HG02759 (cell line): ENCODE results near the gene FBXL19.

Source experiments
- ATAC-seq: cut with Tn5 transposase; IDR thresholded peaks from one replicate; pipeline ENCODE4 v1.9.1; 2021; ENCODE audit warnings: mild to moderate bottlenecking, moderate library complexity; ENCODE audit not compliant: unreplicated experiment

FBXL19 gene

GRCh38 chr16:30942426-30942806, 19.0 kb downstream of the FBXL19 start:
- ATAC-seq: no peak

GRCh38 chr16:30944352-30944751, 21.0 kb downstream of the FBXL19 start:
- ATAC-seq: no peak

- no peak for ATAC-seq
Observed at GRCh38 chr16:30946671-30947540, 23.5 kb downstream of the FBXL19 start.

GRCh38 chr16:30947541-30947858, 24.1 kb downstream of the FBXL19 start:
- ATAC-seq: no peak

- peak; percentile 9 for ATAC-seq
Observed at GRCh38 chr16:30947859-30948666, 24.7 kb downstream of the FBXL19 start.

DNA sequence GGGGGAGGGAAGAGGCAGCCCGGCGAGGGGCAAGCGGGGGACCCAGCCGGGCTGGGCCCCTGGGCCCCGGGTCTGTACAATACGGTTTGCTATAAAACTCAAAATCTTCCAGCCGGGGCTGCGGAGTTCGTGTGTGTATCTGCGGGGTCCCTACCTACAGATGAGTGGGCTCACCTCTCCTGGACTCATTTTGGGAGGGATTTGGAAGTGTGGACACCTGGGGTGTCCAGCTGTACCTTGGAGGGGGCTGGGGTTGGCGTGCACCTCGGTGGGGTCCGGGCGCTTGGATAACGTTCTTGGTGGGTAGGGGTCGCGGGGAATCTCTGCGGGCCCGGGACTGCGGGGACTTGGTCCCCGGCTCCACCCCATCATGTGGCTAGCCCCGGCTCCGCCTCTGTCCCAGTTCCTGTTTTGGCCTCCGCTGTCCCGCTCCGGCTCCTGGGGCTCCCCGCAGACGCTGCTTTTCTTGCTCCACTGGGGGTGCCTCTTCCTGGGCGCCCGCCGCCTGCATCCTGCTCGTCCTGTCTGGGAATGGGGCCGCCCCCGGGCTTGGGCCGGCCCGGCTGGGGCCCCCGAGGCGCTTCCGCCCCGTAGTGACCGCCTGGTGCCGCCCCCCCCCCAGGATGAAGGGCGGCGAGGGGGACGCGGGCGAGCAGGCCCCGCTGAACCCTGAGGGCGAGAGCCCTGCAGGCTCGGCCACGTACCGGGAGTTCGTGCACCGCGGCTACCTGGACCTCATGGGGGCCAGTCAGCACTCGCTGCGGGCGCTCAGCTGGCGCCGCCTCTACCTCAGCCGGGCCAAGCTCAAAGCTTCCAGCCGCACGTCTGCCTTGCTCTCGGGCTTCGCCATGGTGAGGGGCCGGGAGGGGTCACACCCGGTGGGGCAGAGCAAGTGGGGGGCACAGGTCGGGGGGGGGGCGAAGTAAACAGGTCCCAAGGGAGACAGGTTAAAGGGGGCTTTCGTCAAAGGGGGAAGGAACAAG, 25.6 kb downstream of the FBXL19 start, which contains the start of gene ORAI3:
TSS of gene ORAI3 (plus strand) at position 402 of the 983 bp plus-strand sequence. CDS start at position 624, 222 bp downstream.
- ATAC-seq: peak; percentile 64

GRCh38 chr16:30949650-30950515, 26.5 kb downstream of the FBXL19 start:
- peak; percentile 45 for ATAC-seq

DNA sequence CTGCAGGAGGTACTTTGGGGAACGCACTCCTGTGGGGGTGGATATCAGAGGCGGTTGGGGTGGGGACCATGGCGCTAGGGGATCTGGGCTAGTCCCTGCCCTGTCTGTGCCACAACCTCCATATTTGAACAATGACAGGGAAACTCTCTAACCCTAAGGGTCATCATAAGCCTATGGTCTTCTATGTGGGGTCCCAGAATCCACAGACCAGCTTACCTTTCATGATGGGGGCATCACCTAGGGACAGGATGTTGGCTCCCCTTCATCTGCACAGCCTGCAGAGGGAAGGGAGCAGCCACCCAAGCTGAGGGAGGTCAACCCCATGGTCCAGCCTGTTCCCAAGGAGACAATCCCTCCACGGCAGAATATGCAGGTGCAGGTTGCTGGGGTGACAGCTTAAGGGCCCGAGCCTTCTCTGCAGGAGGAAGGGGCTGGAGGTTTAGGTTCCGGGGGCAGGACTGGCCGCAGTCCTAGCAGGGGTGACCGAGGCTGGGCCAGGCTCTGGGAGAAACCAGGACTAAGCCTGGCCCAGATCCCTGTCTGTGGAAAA, 27.2 kb downstream of the FBXL19 start:
- ATAC-seq: no peak

- ATAC-seq: no peak
Observed at GRCh38 chr16:30951193-30951592, 27.8 kb downstream of the FBXL19 start.

GRCh38 chr16:30951750-30952149, 28.4 kb downstream of the FBXL19 start:
- ATAC-seq: no peak

DNA sequence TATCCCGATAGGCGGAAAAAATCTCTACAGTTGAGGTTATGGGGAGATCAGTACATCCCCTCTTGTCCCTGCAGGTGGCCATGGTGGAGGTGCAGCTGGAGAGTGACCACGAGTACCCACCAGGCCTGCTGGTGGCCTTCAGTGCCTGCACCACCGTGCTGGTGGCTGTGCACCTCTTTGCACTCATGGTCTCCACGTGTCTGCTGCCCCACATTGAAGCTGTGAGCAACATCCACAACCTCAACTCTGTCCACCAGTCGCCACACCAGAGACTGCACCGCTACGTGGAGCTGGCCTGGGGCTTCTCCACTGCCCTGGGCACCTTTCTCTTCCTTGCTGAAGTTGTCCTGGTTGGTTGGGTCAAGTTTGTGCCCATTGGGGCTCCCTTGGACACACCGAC, 29.7 kb downstream of the FBXL19 start:
- no peak for ATAC-seq

DNA sequence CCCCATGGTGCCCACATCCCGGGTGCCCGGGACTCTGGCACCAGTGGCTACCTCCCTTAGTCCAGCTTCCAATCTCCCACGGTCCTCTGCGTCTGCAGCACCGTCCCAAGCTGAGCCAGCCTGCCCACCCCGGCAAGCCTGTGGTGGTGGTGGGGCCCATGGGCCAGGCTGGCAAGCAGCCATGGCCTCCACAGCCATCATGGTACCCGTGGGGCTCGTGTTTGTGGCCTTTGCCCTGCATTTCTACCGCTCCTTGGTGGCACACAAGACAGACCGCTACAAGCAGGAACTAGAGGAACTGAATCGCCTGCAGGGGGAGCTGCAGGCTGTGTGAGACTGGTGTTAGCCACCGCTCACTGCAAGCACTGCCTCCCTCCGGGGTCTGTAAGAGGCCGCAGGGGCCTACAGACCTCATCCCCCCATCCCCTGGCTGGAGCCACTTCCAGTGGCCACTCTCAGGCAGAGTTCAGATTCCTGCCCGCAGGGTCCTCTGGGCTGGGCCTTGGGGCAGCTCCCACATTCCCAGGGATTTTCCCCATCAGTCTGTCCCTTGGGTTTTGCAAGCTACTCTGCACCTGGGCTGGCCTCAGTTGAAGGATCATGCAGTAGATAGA, 30.2 kb downstream of the FBXL19 start:
- ATAC-seq: no peak

DNA sequence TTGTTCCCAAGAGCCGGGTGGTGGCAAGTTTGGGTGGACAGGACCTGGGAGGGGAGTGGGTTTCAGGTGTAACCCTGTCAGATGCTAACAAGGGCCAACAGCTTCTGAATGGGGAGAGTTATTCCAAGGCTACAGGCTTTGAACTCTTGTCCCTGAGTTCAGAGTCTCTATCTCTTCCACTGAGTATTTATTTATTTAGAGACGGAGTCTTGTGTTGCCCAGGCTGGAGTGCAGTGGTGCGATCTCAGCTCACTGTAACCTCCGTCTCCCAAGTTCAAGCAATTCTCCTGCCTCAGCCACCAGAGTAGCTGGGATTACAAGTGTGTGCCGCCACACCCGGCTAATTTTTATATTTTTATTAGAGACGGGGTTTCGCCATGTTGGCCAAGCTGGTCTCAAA, 31.6 kb downstream of the FBXL19 start:
- ATAC-seq: no peak

DNA sequence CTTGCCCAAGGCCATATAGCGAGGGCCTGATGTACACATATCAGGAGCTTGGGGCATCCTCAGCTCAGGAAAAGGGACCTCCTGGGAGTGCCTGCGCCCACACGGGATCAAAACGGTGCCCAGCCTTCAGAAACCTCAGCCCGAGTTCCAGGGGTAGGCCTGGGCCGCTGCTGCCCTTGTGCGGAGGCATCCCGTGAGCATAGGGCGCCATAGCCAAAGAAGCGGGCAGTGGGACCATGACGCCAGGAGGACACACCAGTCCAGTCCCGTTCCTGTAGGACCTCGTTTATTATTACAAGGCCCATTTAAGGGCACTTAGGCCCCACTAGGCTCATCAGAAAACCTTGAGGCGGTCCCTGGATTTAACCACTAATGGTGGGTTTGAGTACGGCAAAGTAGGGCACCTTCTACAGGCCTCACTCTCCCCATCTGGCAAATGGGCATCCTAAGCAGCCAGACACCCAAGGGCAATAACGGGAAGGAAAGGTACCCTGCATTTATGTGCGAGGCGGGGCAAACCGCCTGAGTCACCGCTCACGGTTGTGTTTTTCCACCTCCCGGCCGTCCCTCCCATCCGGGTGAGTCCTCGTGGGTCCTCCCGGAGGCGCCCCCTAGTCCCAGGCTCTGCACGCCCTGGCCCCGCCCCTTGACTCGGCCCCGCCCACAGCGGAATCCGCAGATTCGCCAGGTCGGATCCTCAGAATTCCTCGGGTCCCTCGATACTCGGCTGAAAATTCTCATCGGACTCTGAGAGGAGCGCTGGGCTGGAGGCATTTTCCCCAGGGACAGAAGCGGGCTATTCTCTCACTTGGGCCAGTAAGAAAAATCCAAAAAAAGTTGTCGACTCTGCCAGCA, 33.5 kb downstream of the FBXL19 start:
- peak; percentile 48 for ATAC-seq

DNA sequence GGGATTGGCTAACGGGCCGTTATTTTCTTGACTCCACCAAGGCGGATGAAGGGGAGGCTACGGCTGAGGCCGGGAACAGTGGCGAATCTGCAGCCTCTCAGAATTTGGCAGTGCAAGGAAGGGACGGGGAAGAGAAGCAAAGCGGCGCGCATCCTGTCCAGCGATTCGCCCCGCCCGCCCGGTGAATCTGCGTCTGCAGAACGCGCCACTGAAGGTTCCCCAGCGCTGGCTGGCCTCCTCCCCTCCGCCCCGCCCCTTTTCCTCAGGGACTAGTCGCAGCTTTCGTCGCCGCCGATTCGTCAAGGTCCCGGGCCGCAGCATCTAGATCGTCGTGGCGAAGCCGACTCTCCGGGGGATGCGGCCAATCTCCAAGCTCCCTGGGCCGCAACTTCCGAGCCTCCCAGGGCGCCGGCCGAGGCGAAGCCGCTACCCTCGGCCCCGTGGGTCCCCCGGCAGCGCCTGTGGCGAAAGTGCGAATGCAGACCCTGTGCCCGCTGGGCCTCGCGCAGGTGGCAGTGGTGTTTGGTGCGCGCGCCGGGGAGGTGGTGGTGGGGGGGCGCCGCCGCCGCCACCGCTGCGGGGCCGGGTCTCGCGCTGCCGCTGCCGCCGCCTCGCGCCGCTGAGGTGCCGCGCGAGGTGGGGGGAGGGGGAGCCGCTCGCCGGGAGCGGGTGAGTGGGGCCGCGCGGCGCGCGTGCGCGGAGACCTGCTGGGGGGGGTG, 34.2 kb downstream of the FBXL19 start, which contains the start of gene SETD1A:
TSS of gene SETD1A (plus strand) at position 299 of the 719 bp plus-strand sequence. CDS start 978 bp downstream, outside the sequence.
- ATAC-seq: peak; percentile 77

DNA sequence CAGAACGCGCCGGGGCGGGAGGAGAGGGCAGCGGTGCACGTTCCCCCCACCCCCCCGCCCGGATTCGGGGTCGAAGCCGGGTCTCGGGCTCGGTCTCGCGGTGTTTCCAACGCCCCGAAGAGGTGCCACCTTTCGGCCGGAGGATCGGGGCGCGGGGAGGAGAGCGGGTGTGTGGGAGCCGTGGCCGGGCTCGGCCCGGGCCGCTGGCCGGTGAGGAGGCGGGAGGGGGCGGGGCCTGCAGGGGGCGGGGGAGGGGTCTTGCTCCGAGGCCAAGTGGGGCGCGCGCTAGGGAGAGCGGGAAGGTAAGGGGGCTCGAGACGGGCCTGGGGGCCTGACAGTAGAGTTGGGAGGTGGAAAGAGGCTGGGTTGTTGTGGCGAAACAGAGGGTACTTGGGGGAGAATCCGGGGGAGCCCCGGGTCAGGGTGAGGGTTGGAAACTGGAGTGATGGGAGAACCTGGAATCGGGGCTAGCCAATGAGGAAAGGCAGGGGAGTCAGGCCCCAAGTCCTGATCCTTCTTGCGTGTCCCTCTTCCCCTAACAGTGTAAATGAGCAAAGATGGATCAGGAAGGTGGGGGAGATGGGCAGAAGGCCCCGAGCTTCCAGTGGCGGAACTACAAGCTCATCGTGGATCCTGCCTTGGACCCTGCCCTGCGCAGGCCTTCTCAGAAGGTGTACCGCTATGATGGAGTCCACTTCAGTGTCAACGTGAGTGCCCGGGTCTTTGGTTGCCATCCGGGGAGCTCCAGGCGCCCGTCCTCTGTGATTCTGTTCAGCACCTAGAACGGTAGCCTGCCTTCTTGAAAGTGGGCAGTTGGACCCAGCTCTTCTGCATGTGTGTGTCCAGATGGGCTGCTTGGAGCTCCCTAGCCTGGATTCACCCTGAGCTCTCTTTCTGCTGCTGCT, 35.1 kb downstream of the FBXL19 start:
- peak; percentile 39 for ATAC-seq
